Sigmoid colon (tissue), 7 donors: ENCODE data around the gene PRODH. TPM values are rescaled to one million over a fixed set of nuclear protein-coding genes. Genes with fewer than 3 reads are reported as not detected.

Experiments
- DNase-seq: peaks from one replicate; pipeline ENCODE4 v3.0.0-alpha.2; 2019
- H3K27ac ChIP-seq, 4 donors: fragments of 200-600 bp; sonication (generic); one replicate each; pipeline ENCODE4 v1.5.1; 2016 to 2019; ENCODE audit warnings: mild to moderate bottlenecking in 1 of 4
- H3K27me3 ChIP-seq, 3 donors: fragments of 200-600 bp; sonication (generic); one replicate each; pipeline ENCODE4 v1.5.1; 2019; ENCODE audit warnings: mild to moderate bottlenecking in 1 of 3
- H3K36me3 ChIP-seq, 4 donors: fragments of 200-600 bp; sonication (generic); one replicate each; pipeline ENCODE4 v1.5.1; 2016 to 2019
- H3K4me1 ChIP-seq, 4 donors: fragments of 200-600 bp; sonication (generic); one replicate each; pipeline ENCODE4 v1.5.1; 2017 to 2019
- H3K4me3 ChIP-seq, 4 donors: fragments of 200-600 bp; sonication (generic); one replicate each; pipeline ENCODE4 v1.5.1; 2017 to 2019; ENCODE audit warnings: mild to moderate bottlenecking in 2 of 4, moderate library complexity in 1 of 4
- H3K9me3 ChIP-seq, 4 donors: fragments of 200-600 bp in 3 of 4; sonication (generic) in 3 of 4; one replicate each; pipeline versions ENCODE4 v1.5.1 to v1.6.1; 2013 to 2019
- EP300 ChIP-seq, 4 donors: sonication (generic); formaldehyde crosslinking; IDR thresholded peaks; one replicate each; pipeline ENCODE4 v1.6.1; 2017; ENCODE audit warnings: antibody characterized with exemption in 4 of 4
- POLR2A ChIP-seq, 2 donors: fragments of 450-650 bp; IDR thresholded peaks; one replicate each; pipeline ENCODE4 v1.6.1; 2016; ENCODE audit warnings: antibody characterized with exemption in 2 of 2, mild to moderate bottlenecking in 2 of 2, moderate library complexity in 2 of 2
- POLR2AphosphoS5 ChIP-seq, 4 donors: sonication (generic); formaldehyde crosslinking; IDR thresholded peaks; one replicate each; pipeline ENCODE4 v1.6.1; 2017; ENCODE audit warnings: antibody characterized with exemption in 4 of 4
- WGBS, 2 donors: extraction: QIAGEN DNeasy Blood & Tissue Kit; methylation state at CpG; one replicate each; pipeline ENCODE4 v1.1.7; 2013; 5-methylcytosine and 5-hydroxymethylcytosine counted together
- intact Hi-C: fragments of 100-400 bp; cut with DNase I; formaldehyde crosslinking; loops from one replicate; pipeline ENCODE4 v1.15.1; 2023
- polyA plus RNA-seq, 3 donors: library from polyadenylated mRNA; stranded (reverse); fragments of 200-250 nt; gene quantifications; one replicate each; pipeline ENCODE4 v1.2.3, GENCODE V29; 2013
- total RNA-seq, 4 donors: library from RNA; depleted of rRNA; stranded (reverse); fragments of >200 nt; gene quantifications; one replicate each; pipeline ENCODE4 v1.1.0, GENCODE V29; 2016
- TF ChIP-seq, protein P1 (sequence below), 4 experiments: fragments of 450-650 bp in 3 of 4; fragments of 200-600 bp in 1 of 4; IDR thresholded peaks; one replicate each; pipeline ENCODE4 v1.5.1; 2016 to 2019; ENCODE audit warnings: antibody characterized with exemption in 4 of 4, mild to moderate bottlenecking in 3 of 4, moderate library complexity in 2 of 4
- donor health status: healthy with polysubstance abuse.
- donor health status: Bipolar disorder and iron deficiency.
- donor health status: healthy.

The PRODH gene, protein sequence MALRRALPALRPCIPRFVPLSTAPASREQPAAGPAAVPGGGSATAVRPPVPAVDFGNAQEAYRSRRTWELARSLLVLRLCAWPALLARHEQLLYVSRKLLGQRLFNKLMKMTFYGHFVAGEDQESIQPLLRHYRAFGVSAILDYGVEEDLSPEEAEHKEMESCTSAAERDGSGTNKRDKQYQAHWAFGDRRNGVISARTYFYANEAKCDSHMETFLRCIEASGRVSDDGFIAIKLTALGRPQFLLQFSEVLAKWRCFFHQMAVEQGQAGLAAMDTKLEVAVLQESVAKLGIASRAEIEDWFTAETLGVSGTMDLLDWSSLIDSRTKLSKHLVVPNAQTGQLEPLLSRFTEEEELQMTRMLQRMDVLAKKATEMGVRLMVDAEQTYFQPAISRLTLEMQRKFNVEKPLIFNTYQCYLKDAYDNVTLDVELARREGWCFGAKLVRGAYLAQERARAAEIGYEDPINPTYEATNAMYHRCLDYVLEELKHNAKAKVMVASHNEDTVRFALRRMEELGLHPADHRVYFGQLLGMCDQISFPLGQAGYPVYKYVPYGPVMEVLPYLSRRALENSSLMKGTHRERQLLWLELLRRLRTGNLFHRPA
- 1 to 10 TPM; 2.5 to 4.8 (median 3.6) TPM for total RNA-seq
- 1 to 10 TPM in 1 of 3 donors, not detected in 2; 2.9 TPM for polyA plus RNA-seq

DNA sequence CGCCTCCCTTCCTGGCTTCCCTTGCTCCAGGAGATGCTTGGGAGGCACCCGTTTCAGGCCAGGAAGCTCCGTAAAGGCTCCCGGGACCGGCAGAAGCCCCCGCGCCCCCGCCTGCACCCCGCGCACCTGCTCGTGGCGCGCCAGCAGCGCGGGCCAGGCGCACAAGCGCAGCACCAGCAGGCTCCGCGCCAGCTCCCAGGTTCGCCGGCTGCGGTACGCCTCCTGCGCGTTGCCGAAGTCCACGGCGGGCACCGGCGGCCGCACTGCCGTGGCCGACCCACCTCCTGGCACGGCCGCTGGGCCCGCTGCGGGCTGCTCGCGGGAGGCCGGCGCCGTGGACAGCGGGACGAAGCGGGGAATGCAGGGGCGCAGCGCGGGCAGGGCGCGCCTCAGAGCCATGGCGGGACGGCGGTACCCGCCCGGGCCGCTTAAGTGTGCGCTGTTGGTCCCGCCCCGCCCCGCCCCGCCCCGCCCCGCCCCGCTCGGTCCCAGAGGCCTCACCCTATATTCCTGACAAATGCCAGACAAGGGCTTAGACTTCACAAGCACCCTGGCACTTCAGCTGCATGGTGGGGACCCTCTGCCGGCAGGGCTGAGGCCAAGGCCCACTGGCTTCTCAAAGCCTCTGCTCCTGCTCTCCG, at the start of gene PRODH:
PRODH (minus strand) TSS at position 405 of the 641 bp plus-strand sequence; CDS start at position 399, 6 bp downstream.
- Histone ChIP-seq H3K27me3 (no peaks in the 10 kb centered on the region), H3K36me3 (no peaks in the 10 kb centered on the region), H3K4me1 (no peaks in the 10 kb centered on the region), H3K27ac (no peak within 1 kb of the TSS), H3K9me3 (no peaks in the 10 kb centered on the region), H3K4me3 (no peak within 1 kb of the TSS)
- intact Hi-C loops: no loop called here
- no peak for TF ChIP-seq POLR2AphosphoS5 (IDR thresholded peaks at IDR 0.05)
- no peak for TF ChIP-seq POLR2A (IDR thresholded peaks at IDR 0.05)
- no peak for TF ChIP-seq EP300 (IDR thresholded peaks at IDR 0.05)
- TF ChIP-seq, protein P1, sequence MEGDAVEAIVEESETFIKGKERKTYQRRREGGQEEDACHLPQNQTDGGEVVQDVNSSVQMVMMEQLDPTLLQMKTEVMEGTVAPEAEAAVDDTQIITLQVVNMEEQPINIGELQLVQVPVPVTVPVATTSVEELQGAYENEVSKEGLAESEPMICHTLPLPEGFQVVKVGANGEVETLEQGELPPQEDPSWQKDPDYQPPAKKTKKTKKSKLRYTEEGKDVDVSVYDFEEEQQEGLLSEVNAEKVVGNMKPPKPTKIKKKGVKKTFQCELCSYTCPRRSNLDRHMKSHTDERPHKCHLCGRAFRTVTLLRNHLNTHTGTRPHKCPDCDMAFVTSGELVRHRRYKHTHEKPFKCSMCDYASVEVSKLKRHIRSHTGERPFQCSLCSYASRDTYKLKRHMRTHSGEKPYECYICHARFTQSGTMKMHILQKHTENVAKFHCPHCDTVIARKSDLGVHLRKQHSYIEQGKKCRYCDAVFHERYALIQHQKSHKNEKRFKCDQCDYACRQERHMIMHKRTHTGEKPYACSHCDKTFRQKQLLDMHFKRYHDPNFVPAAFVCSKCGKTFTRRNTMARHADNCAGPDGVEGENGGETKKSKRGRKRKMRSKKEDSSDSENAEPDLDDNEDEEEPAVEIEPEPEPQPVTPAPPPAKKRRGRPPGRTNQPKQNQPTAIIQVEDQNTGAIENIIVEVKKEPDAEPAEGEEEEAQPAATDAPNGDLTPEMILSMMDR (IDR thresholded peaks at IDR 0.05): no peak
- no CpG with 5 or more reads among the region's 67 CpGs for WGBS, 2 donors
- DNase-seq: no peak

DNA sequence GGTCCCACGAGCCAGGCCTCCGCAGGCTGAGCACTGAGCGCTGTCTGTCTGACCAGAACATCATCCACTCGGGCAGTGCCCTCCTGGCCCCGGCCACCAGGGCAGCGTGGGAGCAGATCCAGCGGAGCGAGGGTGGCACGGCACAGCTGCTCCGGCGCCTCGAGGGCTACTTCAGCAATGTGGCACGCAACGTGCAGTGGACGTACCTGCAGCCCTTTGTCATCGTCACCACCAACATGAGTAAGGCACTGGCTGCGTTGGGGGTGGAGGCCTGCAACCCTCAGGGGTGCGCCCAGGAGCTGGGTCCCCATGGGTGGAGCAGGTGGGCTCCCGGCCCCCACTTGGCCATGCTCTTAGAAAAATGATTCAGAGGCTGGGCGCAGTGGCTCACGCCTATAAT, 49.7 kb upstream of the PRODH start:
- Histone ChIP-seq H3K4me1 (no peaks in the 10 kb centered on the region), H3K9me3 (peaks cover 0 to 5% (median under 1%) of the 10 kb centered on the region in 4 donors), H3K4me3 (no peak overlapping the region), H3K36me3 (no peaks in the 10 kb centered on the region), H3K27me3 (peaks cover 0 to 4% (median 0%) of the 10 kb centered on the region in 3 donors), H3K27ac (no peak overlapping the region)
- 90 to 94% methylated on average over 21 of the region's 21 CpGs for WGBS, 2 donors
- TF ChIP-seq, protein P1 (IDR thresholded peaks at IDR 0.05): no peak
- TF ChIP-seq POLR2AphosphoS5 (IDR thresholded peaks at IDR 0.05): no peak
- TF ChIP-seq POLR2A (IDR thresholded peaks at IDR 0.05): no peak
- no peak for TF ChIP-seq EP300 (IDR thresholded peaks at IDR 0.05)
- intact Hi-C loops: no loop called here
- peak; percentile 57 for DNase-seq

DNA sequence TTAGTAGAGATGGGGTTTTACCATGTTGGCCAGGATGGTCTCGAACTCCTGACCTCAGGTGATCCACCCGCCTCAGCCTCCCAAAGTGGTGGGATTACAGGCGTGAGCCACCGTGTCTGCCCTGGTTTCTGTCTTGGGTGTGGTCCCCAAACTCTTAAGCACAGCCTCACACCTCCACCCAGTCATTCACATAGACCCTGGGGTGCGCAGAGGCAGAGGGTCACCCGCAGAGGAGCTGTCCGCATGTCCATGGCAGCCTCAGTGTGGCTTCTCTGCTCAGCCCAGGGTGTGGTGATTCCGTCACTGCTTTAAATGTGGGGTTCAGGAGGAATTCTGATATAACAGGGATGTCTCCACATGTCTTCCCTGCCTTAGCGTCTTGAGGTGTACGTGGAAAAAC, 48.5 kb upstream of the PRODH start:
- peak; percentile 50 for DNase-seq
- intact Hi-C loops: no loop called here
- WGBS, 2 donors: 77 to 88% methylated on average over 10 of the region's 10 CpGs

DNA sequence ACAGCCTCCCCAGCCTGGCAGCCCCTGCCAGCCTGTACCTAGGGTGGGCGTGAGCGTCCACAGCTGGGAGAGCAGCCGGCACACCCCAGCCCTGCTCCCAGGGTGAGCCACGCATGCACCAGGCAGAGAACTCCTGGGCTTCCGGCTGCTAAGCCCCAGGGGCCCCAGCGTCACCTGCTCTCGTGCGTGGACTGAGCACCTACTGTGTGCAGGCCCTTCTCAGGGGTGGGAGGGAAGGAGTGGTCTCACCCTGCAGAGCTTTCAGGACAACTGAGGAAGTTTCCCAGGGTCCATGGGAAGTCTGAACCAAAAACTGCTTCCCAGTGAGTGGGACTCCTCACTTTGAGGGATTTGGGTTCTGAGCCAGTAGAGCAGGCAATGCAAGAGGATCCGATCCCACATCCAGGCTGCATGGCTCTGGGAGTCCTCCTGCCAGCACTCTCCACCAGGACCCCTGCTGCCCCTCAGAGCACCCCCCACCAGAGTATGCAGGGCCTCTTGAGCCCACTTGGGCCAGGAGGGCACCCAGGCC, 47.1 kb upstream of the PRODH start:
- H3K4me3 ChIP-seq: no peak overlapping the region
- WGBS, 2 donors: 70 to 82% methylated on average over 9 of the region's 9 CpGs
- TF ChIP-seq POLR2AphosphoS5 (IDR thresholded peaks at IDR 0.05) (no peak), EP300 (IDR thresholded peaks at IDR 0.05) (no peak), POLR2A (IDR thresholded peaks at IDR 0.05) (no peak)
- TF ChIP-seq, protein P1 (IDR thresholded peaks at IDR 0.05): no peak
- peak; percentile 30 for DNase-seq
- no peak overlapping the region for H3K27ac ChIP-seq
- H3K4me1 ChIP-seq: no peaks in the 10 kb centered on the region
- peaks cover 0 to 7% (median 2%) of the 10 kb centered on the region in 4 donors for H3K9me3 ChIP-seq
- intact Hi-C loops: no loop called here
- no peaks in the 10 kb centered on the region for H3K36me3 ChIP-seq
- H3K27me3 ChIP-seq: peaks cover 0 to 4% (median 0%) of the 10 kb centered on the region in 3 donors

More for the DNA sequence above, 48.5 kb upstream of the PRODH start:
- Histone ChIP-seq H3K4me1 (no peaks in the 10 kb centered on the region), H3K27ac (no peak overlapping the region), H3K9me3 (peaks cover 0 to 7% (median 2%) of the 10 kb centered on the region in 4 donors), H3K4me3 (no peak overlapping the region), H3K36me3 (no peaks in the 10 kb centered on the region), H3K27me3 (peaks cover 0 to 4% (median 0%) of the 10 kb centered on the region in 3 donors)
- TF ChIP-seq POLR2AphosphoS5 (IDR thresholded peaks at IDR 0.05): no peak

DNA sequence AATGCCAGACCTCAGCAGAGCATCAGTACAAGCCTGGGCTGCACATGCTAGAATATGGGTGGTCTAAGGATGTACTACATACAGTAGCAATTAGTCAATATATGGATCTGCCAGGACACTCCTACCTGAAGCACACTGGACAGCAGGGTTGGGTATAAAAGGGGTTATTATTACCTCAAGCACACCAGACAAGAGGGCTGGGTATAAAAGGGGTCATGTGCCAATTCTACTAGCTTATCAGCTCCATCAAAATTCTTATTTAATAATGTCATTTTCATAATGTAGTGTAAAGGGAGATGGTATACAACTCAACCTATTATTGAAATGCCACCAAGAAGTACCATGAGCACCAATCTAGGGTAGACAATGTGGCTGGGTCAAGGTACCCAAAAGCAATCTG, 44.7 kb upstream of the PRODH start:
- Histone ChIP-seq H3K9me3 (peaks cover 0 to 7% (median 2%) of the 10 kb centered on the region in 4 donors), H3K36me3 (no peaks in the 10 kb centered on the region), H3K27me3 (no peaks in the 10 kb centered on the region), H3K4me3 (no peak overlapping the region), H3K4me1 (no peaks in the 10 kb centered on the region), H3K27ac (no peak overlapping the region)
- DNase-seq: no peak
- TF ChIP-seq, protein P1 (IDR thresholded peaks at IDR 0.05): no peak
- TF ChIP-seq EP300 (IDR thresholded peaks at IDR 0.05) (no peak), POLR2AphosphoS5 (IDR thresholded peaks at IDR 0.05) (no peak), POLR2A (IDR thresholded peaks at IDR 0.05) (no peak)
- intact Hi-C loops: no loop called here
